GM18951 (cell line): ENCODE results near the gene MAP9.
"Not testable (repeated sequence)": the region's sequence is repeated elsewhere in the genome, so short reads cannot be mapped to it uniquely, and the experiment has no call there.

Experiments used
- POLR2A ChIP-seq: IDR thresholded peaks from 4 replicates; pipeline ENCODE4 v1.6.1; 2011; ENCODE audit warnings: mild to moderate bottlenecking; ENCODE audit not compliant: insufficient read length, insufficient read depth; ENCODE audit errors: extremely low read depth
- in situ Hi-C: fragments of 300-500 bp; cut with MboI; formaldehyde crosslinking; loops from one replicate; pipeline ENCODE4 v1.12.0; 2022; ENCODE audit warnings: low sequenced_read_pairs, mixed read lengths, inconsistent platforms; ENCODE audit not compliant: unreplicated experiment

MAP9 gene

GRCh38 chr4:155322782-155323181 lies 54.0 kb downstream of the MAP9 start:
- no peak for TF ChIP-seq POLR2A
- in situ Hi-C loops: no loop called here

- in situ Hi-C loops: no loop called here
- no peak for TF ChIP-seq POLR2A
These were observed 55.8 kb downstream of the MAP9 start for GRCh38 chr4:155321006-155321405.

GRCh38 chr4:155319516-155319915 lies 57.2 kb downstream of the MAP9 start:
- in situ Hi-C loops: no loop called here
- no peak for TF ChIP-seq POLR2A

GRCh38 chr4:155312027-155312426 lies 64.7 kb downstream of the MAP9 start:
- in situ Hi-C loops: not testable (repeated sequence)

- in situ Hi-C loops: no loop called here
- TF ChIP-seq POLR2A: no peak
These were observed 69.0 kb downstream of the MAP9 start for GRCh38 chr4:155307731-155308277.

- in situ Hi-C loops: no loop called here
- no peak for TF ChIP-seq POLR2A
These were observed 71.1 kb downstream of the MAP9 start for GRCh38 chr4:155305619-155306018.

GRCh38 chr4:155304375-155304774 lies 72.4 kb downstream of the MAP9 start:
- TF ChIP-seq POLR2A: no peak
- in situ Hi-C loops: no loop called here

GRCh38 chr4:155299103-155299502 lies 77.7 kb downstream of the MAP9 start:
- no peak for TF ChIP-seq POLR2A
- in situ Hi-C loops: no loop called here
